Suprapubic skin (tissue), 4 donors: Measurements from ENCODE around the gene CCDC57.

Experiments
- POLR2A ChIP-seq, 2 donors: fragments of 450-650 bp; IDR thresholded peaks; one replicate each; pipeline ENCODE4 v1.6.1; 2017; ENCODE audit warnings: antibody characterized with exemption in 2 of 2, mild to moderate bottlenecking in 2 of 2, moderate library complexity in 2 of 2
- POLR2AphosphoS5 ChIP-seq, 3 donors: sonication (generic); formaldehyde crosslinking; IDR thresholded peaks; one replicate each; pipeline ENCODE4 v1.6.1; 2017; ENCODE audit warnings: antibody characterized with exemption in 3 of 3
- TF ChIP-seq, protein P1 (sequence below), 2 donors: fragments of 200-600 bp in 1 of 2; fragments of 450-650 bp in 1 of 2; sonication (generic) in 1 of 2; IDR thresholded peaks; one replicate each; pipeline ENCODE4 v1.5.1; 2016 to 2019; ENCODE audit warnings: antibody characterized with exemption in 2 of 2, mild to moderate bottlenecking in 1 of 2, moderate library complexity in 1 of 2

DNA sequence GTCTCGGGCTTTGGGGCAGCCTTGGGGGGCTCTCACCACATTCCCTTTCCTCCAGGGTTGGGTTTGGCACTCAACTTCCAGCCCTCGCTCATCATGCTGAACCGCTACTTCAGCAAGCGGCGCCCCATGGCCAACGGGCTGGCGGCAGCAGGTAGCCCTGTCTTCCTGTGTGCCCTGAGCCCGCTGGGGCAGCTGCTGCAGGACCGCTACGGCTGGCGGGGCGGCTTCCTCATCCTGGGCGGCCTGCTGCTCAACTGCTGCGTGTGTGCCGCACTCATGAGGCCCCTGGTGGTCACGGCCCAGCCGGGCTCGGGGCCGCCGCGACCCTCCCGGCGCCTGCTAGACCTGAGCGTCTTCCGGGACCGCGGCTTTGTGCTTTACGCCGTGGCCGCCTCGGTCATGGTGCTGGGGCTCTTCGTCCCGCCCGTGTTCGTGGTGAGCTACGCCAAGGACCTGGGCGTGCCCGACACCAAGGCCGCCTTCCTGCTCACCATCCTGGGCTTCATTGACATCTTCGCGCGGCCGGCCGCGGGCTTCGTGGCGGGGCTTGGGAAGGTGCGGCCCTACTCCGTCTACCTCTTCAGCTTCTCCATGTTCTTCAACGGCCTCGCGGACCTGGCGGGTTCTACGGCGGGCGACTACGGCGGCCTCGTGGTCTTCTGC lies 24.6 kb upstream of the CCDC57 start:
- TF ChIP-seq, protein P1, sequence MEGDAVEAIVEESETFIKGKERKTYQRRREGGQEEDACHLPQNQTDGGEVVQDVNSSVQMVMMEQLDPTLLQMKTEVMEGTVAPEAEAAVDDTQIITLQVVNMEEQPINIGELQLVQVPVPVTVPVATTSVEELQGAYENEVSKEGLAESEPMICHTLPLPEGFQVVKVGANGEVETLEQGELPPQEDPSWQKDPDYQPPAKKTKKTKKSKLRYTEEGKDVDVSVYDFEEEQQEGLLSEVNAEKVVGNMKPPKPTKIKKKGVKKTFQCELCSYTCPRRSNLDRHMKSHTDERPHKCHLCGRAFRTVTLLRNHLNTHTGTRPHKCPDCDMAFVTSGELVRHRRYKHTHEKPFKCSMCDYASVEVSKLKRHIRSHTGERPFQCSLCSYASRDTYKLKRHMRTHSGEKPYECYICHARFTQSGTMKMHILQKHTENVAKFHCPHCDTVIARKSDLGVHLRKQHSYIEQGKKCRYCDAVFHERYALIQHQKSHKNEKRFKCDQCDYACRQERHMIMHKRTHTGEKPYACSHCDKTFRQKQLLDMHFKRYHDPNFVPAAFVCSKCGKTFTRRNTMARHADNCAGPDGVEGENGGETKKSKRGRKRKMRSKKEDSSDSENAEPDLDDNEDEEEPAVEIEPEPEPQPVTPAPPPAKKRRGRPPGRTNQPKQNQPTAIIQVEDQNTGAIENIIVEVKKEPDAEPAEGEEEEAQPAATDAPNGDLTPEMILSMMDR (IDR thresholded peaks at IDR 0.05) = no peak
- no peak for TF ChIP-seq POLR2AphosphoS5 (IDR thresholded peaks at IDR 0.05)
- no peak for TF ChIP-seq POLR2A (IDR thresholded peaks at IDR 0.05)
